NCI-H128 (cell line): ENCODE measurements around the gene PROCA1.

Source experiments
- DNase-seq: peaks from one replicate; lab custom pipeline; 2025; ENCODE audit not compliant: unreplicated experiment; lab: John Stamatoyannopoulos, UW

The PROCA1 gene, protein sequence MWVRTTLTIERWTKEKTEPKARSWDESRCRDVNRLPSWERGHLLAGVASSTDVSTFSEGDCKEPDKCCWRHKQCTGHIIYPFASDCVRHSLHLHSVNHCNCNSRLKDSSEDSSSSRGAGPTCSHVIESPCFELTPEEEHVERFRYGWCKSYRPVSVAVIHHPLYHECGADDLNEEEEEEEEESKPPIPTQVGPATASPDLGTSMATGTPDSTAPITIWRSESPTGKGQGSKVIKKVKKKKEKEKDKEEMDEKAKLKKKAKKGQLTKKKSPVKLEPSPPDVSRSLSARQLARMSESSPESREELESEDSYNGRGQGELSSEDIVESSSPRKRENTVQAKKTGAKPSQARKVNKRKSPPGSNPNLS

DNA sequence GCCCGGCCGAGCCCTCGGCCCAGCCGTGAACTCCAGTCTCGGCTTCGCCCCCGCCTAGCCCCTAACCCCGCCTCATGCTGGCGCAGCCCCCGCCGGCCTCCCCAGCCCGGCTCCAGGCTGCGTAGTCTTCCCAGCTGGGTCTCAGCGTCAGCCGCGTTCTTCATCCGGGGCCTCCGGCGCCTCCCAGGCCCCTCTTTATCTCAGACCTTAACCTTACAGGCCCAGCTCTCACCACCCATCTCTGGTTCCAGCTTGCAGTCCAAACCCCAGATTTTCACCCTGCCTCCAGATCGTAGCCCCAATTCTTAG, at the start of gene PROCA1:
Gene PROCA1, minus strand, starts transcription at position 166 of the 309 bp plus-strand sequence. CDS start 228 bp downstream, outside the sequence.
- DNase-seq, result no peak

DNA sequence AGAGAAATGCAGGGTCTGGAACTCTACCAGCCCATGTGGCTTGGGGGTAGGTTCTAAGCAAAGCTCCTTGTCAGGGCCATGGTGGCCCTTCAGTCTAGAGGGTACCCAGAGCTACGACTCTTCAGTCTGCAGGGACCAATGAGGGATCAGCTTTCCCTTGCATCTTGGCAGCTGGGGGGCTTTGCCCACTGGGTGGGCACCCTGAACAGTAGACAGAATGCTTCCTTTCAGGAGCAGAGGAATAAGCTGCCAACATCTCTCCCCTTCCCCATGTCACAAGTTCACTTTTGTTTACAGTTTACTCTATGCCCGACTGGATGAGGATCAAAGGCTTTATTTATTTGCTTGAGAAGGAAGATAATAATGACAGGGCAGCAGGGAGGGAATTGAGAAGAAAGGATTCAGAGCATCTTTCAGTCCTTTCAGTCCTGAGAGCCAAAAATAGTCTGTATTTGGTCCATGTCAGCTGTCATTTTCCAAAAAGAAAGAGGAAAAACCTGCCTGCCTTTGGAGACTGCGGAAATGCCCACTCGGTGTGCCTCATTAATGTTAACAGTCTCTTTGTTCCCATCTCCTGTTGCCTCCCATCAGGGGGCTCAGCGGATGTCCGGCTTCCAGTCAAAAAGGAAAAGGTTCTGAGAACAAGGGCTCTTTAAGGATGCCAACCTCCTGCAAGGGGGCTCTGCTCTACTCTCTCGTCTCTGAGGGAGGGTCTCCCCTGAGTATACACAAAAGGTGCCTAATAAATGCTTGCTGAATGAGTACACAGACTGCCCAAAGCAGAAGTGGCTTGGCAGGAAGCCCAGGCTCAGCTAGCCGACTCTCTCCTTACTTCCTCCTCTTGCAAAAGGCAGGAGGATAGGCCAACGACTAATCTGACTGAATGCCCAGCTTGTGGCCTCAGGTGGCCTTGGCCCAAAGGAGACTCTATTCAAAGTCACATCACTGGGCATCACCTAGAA, 49.2 kb upstream of the PROCA1 start:
- no peak for DNase-seq

DNA sequence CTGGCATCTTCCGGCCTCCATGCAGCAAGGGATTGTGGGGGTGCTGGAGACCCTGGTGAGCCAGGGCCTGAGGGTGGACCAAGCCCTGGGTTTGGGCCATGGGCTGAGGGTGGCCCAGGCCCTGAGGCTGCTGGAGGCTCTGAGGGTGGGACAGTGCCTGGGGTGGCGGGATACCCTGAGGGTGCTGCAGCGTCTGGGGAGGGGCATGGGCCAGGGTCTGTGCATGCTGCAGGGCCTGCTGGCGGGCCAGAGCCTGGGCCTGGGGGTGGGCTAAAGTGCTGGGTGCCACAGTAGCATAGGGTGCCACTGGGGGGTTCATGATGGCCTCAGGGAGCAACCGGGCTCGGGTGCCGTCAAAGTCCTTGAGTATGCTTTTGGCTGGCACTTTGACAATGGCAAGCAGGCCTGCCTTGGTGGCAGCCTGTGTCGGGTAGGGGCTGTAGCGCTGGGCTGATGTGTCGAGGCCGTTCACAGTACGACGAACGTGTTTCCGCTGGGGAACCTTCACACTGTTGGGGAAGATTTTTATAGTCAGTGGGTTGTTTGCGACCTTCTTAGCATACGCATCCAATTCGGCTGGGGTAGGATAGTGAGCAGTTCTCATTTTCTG, 47.7 kb upstream of the PROCA1 start:
- DNase-seq, result no peak

DNA sequence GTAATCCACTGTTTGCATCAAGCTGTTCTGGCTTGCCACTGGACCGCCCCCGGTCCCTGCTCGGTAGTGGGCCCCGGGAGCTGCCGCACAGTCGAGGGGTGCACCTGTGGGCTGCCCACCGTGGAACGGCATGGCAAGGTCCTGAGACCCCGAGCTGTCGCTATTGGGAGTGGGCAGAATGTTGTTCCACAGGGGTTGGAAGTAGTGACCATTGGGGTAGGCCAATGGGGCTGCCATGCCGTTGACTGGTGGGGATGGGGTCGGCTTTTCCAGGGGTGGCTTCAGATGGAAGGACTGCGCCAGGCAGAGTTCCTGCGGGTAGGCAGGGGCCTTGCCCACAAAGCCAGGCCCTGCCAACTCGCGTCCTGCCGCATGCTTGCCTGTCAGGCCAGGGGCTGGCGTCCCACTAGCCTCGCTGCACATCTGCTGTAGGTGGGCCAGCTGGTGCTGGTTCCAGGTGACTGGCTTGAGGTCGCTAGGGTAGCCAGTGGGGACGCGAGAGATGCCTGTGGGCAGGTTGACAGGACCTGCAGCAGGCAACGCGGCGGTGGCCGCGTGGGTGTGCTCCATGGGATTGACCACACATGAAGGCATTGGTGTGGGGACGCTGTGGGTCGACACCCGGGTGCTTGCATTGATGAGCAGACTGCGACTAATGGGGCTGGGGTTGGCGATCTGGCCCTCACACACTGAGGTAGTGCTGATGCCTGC, 46.9 kb upstream of the PROCA1 start:
- DNase-seq, result no peak

DNA sequence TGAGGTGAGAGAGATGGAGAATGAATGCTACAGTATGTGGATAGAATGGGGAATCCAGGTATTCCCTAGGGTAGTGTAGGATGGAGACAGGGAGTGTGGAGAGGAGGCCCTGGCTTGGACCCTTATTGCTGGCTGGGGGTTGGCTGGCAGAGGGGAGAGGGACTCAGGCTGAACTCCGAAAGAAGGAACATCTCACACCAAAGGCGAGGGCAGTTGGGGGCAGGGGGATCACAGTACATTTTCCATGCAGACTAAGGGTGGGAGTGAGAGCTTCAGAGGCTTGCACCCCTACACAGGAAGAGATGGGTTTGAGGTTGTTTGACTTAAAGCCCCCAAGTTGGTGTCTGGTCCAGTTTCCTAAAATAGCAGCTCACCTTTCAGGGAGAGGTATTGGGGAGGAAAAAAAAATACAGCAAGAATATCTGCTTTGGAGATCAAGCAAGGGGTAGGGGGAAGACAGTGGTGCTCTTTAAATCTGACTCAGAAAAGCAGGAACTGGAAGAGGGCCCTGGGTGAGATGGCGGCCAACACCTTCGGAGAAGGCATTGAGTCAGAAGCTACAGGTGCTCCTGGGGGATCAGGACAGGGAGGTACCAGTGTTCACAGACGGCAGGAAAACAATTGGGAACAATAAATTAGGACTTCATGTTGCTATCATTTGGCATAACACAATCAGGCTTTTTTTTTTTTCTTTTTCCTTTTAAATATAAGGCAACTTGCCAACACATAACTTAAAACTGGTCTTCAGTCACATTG, 44.5 kb upstream of the PROCA1 start:
- no peak for DNase-seq

DNA sequence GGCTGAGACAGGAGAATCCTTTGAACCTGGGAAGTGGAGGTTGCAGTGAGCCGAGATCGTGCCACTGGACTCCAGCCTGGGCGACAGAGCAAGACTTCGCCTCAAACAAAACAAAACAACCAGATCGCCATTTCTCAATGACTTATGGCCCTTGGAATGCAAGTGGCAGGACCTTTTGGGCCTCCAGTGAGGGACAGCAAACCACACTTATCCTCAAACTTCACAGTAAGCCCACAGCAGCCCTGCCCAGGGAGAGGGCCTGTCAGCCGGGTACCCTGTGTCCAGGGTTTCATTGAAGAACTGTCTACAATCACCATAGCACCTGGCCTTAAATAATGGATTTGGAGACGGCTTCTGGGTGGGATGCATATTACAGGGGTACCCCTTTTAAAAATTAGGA, 43.8 kb upstream of the PROCA1 start:
- no peak for DNase-seq

DNA sequence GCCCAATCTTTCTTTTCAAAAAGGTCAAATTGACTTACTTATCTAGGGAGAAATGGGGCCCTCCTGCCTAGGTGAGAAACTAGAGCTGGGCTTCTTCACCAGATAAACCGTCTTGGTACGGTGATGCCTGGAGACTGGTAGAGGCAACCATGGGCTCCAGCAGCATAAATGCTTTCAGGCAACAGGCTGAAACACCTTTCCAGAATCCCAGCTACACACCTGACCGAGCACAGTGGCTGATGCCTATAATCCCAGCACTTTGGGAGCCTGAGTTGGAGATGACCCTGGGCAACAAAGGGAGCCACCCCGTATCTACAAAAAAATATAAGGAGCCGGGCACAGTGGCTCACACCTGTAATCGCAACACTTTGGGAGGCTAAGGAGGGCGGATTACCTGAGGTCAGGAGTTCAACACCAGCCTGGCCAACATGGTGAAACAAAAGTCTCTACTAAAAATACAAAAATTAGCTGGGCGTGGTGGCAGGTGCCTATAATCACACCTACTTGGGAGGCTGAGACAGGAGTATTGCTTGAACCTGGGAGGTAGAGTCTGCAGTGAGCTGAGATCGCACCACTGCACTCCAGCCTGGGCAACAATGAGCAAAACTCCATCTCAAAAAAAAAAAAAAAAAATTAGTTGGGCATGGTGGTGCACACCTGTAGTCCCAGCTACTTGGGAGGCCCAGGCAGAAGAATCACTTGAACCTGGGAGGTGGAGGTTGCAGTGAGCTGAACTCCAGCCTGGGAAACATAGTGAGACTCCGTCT, 40.1 kb upstream of the PROCA1 start:
- no peak for DNase-seq

DNA sequence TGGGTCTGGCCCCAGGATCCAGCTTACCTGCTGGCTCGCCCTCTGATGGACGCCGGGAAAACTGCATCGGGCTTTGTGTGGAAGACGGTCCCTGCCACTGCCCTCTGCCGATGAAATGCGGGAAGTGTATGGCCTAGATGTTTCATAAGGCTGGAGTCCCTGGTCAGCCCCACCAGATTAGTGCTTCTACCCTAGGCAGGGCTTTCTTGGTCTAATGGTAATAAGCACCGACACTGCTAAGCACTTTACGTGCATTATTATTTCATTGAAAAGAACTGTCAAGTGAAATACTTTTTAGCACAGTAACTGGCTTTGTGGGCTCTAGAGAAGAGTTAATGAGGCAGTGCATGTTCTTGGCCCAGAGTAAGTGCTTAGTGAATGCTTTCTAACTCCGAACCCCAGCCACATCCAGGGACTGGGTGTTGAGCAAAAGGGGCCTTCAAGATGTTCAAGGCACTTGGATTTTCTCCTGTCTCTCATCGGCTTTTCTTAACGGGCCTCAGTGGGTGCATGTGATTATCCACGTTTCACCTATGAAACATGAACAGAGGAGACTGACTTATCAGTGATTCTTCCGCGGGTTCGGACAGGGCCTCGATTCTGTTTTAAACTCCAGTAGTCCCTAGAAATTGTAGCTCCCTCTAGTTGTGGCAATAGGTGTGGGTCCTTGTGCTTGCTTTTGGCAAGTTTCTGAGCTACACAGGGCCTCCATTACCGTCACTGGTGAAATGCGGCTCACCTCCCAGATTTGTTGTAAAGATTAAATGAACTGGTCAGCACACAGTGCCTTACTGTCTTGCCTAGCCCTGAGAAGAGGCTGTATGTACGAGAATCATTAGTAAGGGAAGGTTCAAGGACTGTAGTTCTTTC, 38.7 kb upstream of the PROCA1 start:
- peak; percentile 68 for DNase-seq

DNA sequence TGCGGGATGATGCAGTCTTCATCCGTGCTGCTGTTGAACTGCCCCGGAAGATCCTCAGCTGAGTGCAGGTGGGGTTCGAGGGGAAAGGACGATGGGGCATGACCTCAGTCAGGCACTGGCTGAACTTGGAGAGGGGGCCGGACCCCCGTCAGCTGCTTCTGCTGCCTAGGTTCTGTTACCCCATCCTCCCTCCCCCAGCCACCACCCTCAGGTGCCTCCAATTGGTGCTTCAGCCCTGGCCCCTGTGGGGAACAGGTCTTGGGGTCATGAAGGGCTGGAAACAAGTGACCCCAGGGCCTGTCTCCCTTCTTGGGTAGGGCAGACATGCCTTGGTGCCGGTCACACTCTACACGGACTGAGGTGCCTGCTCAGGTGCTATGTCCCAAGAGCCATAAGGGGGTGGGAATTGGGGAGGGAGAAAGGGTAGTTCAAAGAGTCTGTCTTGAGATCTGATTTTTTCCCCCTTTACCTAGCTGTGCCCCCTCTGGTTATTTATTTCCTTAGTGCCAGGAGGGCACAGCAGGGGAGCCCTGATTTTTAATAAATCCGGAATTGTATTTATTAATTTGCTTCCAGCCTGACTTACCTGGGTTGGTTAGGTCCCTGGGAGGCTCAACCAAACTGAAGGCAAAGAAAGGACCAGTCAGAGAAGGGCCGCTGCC, 38.0 kb upstream of the PROCA1 start:
- no peak for DNase-seq

DNA sequence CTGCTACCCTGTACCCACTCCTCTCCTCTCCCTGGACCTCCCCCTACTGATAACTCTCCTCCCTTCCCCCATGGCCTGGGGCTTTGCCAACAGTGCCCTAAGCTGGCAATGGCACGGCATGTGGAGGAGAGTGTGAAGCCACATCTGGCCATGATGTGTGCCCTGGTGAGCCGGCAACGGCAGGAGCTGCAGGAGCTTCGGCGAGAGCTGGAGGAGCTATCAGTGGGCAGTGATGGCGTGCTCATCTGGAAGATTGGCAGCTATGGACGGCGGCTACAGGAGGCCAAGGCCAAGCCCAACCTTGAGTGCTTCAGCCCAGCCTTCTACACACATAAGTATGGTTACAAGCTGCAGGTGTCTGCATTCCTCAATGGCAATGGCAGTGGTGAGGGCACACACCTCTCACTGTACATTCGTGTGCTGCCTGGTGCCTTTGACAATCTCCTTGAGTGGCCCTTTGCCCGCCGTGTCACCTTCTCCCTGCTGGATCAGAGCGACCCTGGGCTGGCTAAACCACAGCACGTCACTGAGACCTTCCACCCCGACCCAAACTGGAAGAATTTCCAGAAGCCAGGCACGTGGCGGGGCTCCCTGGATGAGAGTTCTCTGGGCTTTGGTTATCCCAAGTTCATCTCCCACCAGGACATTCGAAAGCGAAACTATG, 37.3 kb upstream of the PROCA1 start:
- DNase-seq, result no peak

DNA sequence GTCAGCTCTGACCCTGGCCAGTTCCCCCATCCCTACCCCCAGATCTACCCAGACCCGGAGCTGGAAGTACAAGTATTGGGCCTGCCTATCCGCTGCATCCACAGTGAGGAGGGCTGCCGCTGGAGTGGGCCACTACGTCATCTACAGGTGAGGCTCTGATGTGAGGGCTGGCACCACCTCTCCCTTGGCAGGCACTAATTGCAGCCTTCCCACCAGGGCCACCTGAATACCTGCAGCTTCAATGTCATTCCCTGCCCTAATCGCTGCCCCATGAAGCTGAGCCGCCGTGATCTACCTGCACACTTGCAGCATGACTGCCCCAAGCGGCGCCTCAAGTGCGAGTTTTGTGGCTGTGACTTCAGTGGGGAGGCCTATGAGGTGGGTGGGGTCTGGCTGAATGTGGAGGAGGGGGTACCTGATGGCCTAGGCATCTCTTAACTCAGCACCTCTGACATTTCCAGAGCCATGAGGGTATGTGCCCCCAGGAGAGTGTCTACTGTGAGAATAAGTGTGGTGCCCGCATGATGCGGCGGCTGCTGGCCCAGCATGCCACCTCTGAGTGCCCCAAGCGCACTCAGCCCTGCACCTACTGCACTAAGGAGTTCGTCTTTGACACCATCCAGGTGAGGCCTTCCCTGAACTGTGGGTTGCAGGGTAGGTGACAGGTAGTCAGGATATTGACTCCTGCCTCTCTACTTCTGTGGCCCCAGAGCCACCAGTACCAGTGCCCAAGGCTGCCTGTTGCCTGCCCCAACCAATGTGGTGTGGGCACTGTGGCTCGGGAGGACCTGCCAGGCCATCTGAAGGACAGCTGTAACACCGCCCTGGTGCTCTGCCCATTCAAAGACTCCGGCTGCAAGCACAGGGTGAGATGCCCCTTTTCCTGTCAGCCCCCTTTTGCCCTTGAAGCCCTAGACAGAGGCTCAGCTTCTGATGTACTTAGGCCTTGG, 36.4 kb upstream of the PROCA1 start:
- no peak for DNase-seq

DNA sequence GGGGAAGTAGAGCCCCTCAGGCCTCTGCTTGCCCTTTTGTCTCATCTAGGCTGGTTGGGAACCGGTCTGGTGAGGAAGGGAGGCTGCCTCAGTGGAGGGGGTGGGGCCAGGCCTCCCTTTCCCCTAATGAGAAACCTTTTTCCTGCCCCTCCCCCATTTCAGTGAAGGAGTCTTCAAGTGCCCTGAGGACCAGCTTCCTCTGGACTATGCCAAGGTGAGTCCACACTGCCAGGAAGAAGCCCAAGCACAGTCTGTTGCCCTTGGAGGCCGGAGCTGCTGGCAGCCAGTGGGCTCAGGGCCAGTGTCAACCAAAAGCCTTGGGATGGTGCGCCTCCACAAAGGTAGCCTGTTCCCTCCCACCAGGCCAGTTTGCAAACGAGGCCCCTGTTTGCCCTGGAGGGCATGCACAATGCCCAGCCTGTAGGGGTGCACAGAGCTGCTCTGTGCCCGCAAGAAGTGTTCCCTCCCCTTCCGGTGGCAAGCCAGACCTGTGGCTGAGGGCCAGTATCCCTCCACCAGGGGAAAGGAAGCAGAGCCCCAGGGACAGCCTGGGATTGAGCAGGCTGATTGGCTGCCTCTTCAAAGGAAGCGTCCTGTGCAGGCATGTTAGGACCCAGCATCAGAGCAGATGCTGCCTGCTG, 35.5 kb upstream of the PROCA1 start:
- no peak for DNase-seq

DNA sequence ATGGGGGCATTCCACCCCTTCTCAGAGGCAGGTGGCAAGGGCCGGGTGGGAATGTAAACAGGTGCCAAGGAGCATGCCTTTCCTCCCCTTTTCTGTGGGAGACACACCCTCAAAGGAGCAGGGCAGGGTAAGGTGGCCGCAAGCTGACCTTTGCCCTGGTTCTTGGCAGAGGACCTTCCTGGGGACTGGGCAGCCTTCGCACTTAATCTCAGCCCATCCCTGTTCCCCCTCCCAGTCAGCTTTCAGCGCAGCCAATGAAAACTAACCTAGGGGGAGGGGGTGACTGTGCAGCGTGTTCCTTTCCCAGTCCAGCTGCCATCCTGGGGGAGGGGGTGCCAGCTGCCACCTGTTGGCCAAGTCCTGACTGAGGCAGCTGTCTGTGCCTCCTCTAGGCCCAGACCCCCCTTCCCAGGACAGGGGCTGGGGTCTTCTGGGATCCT, 34.9 kb upstream of the PROCA1 start:
- no peak for DNase-seq

DNA sequence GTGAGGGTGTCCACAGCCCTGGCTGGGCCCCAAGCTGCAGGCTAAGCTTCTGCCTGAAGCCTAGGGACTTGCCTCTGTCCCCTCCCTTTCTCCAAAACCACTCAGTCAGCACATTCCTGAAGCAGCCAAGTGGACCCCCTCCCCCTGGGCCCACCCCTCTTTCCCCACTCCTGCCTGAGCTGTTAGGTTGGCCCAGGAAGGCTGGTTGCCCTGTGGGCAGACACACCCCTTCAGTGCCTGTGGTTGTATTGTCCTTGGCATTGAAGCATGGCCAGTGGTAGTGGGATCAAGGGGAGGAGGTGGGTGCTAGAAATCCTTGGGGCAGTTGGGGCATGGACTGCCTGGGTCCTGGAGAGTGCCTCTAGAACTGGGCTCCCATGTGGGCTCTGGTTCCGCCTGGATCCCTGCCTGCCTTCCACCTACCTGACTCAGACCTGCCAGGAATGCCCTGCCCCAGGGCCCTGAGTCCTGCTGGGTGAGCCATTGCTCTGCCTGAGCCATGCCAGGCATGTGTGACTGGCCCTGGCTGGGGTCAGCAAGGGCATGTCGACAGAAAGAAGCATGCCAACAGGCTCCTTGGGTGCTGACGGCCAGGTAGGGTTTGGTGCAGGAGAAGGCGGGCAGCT, 34.2 kb upstream of the PROCA1 start:
- no peak for DNase-seq

DNA sequence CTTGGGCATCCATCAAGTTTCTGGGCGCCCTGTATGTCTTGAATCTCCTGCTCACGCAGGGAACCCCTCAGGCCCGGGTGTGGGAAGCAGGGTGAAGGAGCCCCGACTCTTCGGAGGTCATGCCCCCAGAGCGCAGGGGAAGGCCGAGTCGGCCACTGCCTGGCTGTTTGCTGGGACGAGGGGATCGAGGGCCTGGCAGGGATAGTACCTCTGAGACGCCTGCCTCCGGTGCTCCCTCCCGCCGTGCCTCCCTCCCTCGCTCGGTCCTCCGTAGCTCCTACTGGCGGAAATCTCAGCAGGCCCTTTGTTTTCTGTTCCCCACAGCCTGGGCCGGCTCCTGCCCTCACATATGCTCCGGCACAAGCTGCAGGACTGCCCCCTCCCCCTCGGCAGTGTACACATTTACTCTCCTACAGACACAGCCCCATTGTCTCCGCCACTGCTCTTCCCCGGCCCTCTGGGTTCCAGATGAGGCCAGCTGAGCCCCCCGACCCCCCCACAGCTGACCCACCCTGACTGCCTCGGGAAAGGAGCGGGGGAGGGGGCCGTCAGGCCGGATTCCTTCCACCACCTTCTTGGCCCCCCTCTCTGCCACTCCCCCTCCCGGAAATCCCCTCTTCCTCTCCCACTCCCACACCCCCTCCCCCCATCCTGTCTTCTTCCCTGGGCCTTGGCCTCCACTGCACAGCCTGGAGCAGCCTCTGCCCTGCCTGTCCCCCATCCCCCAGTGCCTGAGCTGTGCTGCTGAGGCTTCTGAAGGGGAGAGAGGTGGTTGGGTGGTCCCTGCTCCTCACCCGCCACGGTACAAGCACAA, 33.5 kb upstream of the PROCA1 start:
- no peak for DNase-seq
